NCI-H187 treated with DMSO at 0.1 percent for 48 hours (cell line): Measurements from ENCODE around the gene ZBTB17.

Experiments used
- DNase-seq: peaks from one replicate; lab custom pipeline; 2025; lab: John Stamatoyannopoulos, UW

Gene ZBTB17

GRCh38 chr1:15960808-15961207 is 15.1 kb downstream of the ZBTB17 start:
- no peak for DNase-seq

- DNase-seq = no peak
Observed at GRCh38 chr1:15959827-15960446, 16.0 kb downstream of the ZBTB17 start.

- no peak for DNase-seq
Observed at GRCh38 chr1:15959424-15959823, 16.5 kb downstream of the ZBTB17 start.

- DNase-seq = no peak
Observed at GRCh38 chr1:15958793-15959192, 17.1 kb downstream of the ZBTB17 start.

GRCh38 chr1:15958111-15958510 is 17.8 kb downstream of the ZBTB17 start:
- no peak for DNase-seq

GRCh38 chr1:15957221-15958095 is 18.4 kb downstream of the ZBTB17 start:
- no peak for DNase-seq

- no peak for DNase-seq
Observed at GRCh38 chr1:15956150-15956549, 19.8 kb downstream of the ZBTB17 start.

- DNase-seq = no peak
Observed at GRCh38 chr1:15955552-15955951, 20.3 kb downstream of the ZBTB17 start.

GRCh38 chr1:15954316-15954715 is 21.6 kb downstream of the ZBTB17 start:
- no peak for DNase-seq

GRCh38 chr1:15953791-15954241 is 22.1 kb downstream of the ZBTB17 start:
- DNase-seq = peak; percentile 87

- DNase-seq = no peak
Observed at GRCh38 chr1:15953294-15953771, 22.6 kb downstream of the ZBTB17 start.

GRCh38 chr1:15952317-15953258 is 23.3 kb downstream of the ZBTB17 start:
- no peak for DNase-seq

GRCh38 chr1:15951341-15952153 is 24.4 kb downstream of the ZBTB17 start:
- no peak for DNase-seq

GRCh38 chr1:15950763-15951295 is 25.1 kb downstream of the ZBTB17 start:
- DNase-seq = no peak

- no peak for DNase-seq
Observed at GRCh38 chr1:15950302-15950701, 25.6 kb downstream of the ZBTB17 start.

GRCh38 chr1:15949453-15950245 is 26.3 kb downstream of the ZBTB17 start:
- DNase-seq = no peak

GRCh38 chr1:15948595-15949452 is 27.1 kb downstream of the ZBTB17 start:
- no peak for DNase-seq

- DNase-seq = no peak
Observed at GRCh38 chr1:15948091-15948591, 27.8 kb downstream of the ZBTB17 start.
